HG03439 (cell line): Measurements from ENCODE around the gene ZNF804A.

Experiments
- ATAC-seq: cut with Tn5 transposase; IDR thresholded peaks from one replicate; pipeline ENCODE4 v1.9.1; 2021; ENCODE audit warnings: mild to moderate bottlenecking, moderate library complexity; ENCODE audit not compliant: unreplicated experiment

ZNF804A gene

DNA sequence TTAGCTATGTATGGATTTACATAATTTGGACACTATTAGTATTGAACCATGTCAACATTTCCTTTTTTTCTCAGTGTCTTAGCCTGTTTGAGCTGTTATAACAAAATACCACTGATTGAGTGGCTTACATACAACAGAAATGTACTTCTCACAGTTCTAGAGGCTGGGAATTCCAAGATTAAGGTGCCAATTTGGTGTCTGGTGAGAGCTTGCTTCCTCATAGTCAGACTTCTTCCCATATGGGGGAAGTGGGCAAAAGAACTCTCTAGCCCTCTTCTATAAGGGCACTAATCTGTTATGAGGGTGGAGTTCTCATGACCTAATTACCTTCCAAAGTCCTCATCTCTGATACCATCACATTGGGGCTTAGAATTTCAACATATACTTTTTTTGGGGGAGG, 12.6 kb downstream of the ZNF804A start:
- ATAC-seq = no peak

GRCh38 chr2:184611361-184612085, 13.2 kb downstream of the ZNF804A start:
- no peak for ATAC-seq

- no peak for ATAC-seq
Observed at GRCh38 chr2:184620367-184620766, 22.0 kb downstream of the ZNF804A start.

DNA sequence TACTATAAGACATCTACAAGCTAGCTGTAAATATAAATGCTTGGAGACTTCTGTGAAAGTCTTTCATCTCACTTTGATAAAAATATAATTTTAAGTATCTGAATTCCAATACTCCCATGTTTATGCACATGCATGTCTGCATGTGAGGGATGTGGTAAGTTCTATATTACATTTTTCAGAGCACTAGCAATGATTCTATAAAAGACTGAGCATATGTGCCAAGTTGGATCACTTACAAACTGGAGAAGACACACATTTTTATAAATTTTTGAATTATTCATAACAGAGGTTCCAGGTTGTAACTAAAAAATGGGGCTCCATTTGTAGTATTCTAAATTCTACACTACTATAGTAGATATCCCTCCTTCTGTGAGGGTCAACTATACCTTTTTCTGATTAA, 26.0 kb downstream of the ZNF804A start:
- ATAC-seq = no peak

DNA sequence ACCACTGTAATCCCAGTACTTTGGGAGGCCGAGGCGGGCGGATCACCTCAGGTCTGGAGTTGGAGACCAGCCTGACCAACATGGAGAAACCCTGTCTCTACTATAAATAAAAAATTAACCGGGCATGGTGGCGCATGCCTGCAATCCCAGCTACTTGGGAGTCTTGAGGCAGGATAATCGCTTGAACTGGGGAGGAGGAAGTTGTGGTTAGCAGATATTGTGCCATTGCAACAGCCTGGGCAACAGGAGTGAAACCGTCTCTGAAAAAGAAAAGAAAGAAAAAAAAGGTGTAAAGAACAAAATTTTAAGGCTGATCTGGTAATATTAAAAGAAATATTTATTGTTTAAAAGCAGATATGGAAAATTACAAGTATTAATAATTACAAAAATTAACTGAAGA, 29.7 kb downstream of the ZNF804A start:
- no peak for ATAC-seq

DNA sequence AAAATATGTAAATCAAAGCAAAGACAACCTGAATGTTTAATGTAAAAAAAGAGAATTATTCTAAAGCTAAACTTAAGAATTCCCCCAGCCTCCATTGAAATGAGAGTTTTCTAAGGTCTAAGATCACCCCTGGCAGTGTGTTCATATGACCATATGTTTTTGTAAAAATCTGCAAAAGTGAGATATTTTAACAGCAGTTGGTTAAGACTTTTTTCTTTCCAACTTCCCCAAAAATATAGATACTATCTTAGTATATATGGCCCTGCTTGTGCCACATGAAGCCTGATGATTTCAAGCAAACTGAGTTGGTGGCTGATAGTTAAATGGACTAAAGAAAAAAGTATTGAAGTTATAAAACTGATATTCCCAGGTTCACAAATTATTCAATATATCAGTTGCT, 35.4 kb downstream of the ZNF804A start:
- ATAC-seq = no peak

DNA sequence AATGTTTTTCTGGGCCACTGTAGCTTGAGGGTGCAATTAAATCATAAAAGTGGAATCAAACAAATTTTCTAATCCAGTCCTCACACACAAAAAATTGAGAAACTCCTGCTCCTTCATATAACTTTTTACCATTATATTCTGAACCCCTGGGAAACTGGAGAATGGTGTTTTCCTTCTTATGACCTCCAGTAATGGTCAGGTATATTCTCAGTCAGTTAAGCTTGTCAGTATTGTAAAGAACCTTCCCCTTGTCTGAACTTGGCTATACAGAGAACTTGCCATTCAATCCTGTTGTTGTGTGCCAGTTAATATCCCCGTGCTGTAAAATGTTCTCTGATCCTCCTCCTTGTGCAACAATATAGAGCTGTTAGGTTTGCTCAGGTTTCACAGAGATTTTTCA, 39.5 kb downstream of the ZNF804A start:
- ATAC-seq = no peak

DNA sequence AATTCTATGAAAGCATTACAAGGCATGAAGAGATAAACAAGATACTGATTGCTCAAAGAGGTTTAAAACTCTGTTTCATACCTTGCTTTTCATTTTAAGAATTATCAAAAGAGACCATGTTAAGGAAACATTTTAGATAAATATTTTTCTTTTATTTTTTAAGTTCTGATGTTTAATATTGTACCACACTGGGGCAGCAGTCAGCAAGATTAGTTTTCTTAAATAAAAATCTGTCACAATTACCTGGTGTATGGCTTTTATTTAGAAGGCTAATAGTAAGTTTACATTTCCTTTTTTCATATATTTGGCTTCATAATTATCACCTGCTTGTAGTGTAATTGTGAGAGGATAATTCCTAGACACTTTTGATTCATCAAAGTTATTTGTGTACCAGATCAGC, 46.4 kb downstream of the ZNF804A start:
- no peak for ATAC-seq

GRCh38 chr2:184646177-184646576, 47.8 kb downstream of the ZNF804A start:
- no peak for ATAC-seq

DNA sequence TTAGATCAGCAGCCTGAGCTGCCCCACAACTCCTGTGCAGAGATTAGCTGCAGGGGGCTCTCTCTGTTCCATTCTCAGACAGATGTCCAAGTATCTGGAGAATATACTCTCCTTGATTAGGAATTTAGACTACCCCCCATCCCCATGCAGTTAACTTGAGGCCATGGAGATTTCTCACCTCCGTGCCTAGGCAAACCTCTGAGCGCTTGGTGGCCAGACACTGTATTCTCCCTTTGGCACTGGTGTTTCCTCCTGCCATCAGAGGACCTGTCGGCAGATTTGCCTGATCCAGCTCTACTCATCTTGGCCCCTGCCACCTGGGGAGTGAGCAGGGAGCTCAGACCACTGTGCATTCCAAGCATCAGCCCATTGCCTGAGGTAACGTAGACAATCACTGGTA, 48.3 kb downstream of the ZNF804A start:
- ATAC-seq = no peak

- no peak for ATAC-seq
Observed at GRCh38 chr2:184654945-184655344, 56.6 kb downstream of the ZNF804A start.

DNA sequence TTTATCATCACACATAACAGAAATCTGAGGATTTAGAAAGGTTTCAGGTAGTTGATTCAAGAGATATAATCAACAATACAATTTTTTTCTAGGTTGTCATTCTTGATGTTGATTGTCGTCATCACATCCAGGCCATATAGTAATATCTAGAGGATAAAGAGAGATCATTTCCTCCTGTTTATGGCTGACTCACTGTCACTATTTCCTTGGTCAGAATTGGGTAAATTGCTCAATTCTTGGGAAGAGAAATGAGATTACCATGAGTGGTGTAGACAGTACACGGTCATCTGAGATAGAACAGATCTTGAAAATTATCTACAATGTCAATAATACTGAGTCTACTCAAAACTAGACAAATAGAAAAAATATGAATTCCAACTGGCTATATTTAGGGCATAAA, 78.8 kb downstream of the ZNF804A start:
- no peak for ATAC-seq

GRCh38 chr2:184679219-184680018, 81.1 kb downstream of the ZNF804A start:
- no peak for ATAC-seq

DNA sequence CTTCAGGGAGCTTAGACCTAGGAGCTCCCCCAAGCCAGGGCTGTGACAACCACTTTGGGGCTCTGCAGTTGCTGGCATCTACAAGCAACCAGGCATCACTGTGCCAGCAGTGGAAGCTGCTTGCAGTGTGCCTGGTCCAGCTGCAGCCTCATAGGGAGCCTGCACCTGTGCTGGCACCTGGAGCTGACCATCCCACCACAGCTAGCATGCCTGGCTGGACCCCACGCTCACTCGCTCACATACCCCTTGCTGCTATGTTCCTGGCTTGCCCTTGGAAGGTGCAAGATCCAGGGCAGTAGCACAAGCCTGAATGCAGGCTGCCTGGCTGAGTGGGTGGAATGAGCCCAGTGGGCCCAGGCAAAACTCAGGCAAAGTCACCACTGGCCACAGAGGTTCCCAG, 82.5 kb downstream of the ZNF804A start:
- ATAC-seq = no peak

GRCh38 chr2:184681642-184682321, 83.5 kb downstream of the ZNF804A start:
- ATAC-seq = no peak

GRCh38 chr2:184683911-184684310, 85.6 kb downstream of the ZNF804A start:
- no peak for ATAC-seq

- no peak for ATAC-seq
Observed at GRCh38 chr2:184685999-184686841, 87.9 kb downstream of the ZNF804A start.

DNA sequence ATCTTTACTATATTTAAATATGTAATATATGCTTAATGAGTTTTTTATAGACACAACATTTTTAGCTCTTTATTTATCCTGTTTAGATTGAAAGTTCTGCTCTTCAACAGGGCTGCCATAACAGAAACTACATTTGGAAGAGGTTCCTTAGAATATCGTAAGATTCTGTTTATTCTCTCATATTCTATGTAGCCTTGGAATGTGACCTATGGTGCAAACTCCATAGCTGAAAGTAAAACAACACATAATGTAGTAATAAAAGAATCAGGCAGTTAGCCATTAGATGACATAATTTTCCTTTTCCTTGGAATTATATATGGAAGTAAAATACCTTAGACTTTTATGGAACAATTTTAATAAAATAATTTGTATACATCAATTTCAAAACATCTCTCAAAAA, 91.3 kb downstream of the ZNF804A start:
- no peak for ATAC-seq

- ATAC-seq = no peak
Observed at GRCh38 chr2:184692141-184692734, 93.9 kb downstream of the ZNF804A start.

DNA sequence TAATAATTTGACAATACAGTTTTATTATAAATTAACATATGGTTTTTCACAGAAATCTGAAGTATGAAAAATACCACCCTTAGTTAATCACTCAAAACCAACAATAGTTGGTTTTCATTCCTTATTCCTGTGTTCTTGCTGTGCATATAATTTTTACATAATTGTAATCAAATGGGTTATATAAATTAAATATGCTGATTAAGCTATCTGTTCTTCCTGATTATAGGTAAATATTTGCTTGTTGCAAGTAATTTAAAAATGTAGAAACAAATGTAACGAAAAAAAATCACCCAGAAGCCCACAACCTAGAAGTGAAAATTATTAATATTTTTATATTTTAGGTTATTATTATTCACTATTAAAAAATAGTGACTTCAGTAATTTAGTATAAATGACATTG, 98.3 kb downstream of the ZNF804A start:
- no peak for ATAC-seq

DNA sequence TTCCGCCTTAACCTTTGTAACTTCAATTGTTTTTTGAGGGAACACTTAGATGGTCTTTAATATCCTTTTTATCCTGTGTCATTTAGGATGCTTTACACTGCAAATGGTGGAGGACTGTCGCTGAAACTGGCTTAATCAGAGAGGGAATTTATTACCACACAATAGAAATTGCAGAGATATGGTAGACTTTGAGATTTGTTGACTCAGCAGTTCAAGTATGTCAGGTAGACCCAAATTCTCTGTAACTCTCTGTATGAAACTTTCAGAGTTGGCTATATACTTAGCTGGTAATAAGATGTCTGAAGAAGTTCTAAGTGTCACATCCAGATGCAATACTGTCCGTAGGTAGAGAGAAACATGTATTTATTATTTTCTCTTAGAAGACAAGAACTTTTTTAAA, 100.1 kb downstream of the ZNF804A start:
- ATAC-seq = no peak
